HG03575 (cell line): ENCODE measurements around the gene AKAP13.

ENCODE experiments used
- ATAC-seq: cut with Tn5 transposase; IDR thresholded peaks from one replicate; pipeline ENCODE4 v1.9.1; 2021; ENCODE audit not compliant: unreplicated experiment, insufficient number of reproducible peaks, low FRiP score; ENCODE audit errors: extremely low read depth

Gene AKAP13

GRCh38 chr15:85404176-85404917 lies 23.9 kb downstream of the AKAP13 start:
- ATAC-seq = no peak

- ATAC-seq = no peak
These were observed 24.8 kb downstream of the AKAP13 start for GRCh38 chr15:85404918-85405866.

DNA sequence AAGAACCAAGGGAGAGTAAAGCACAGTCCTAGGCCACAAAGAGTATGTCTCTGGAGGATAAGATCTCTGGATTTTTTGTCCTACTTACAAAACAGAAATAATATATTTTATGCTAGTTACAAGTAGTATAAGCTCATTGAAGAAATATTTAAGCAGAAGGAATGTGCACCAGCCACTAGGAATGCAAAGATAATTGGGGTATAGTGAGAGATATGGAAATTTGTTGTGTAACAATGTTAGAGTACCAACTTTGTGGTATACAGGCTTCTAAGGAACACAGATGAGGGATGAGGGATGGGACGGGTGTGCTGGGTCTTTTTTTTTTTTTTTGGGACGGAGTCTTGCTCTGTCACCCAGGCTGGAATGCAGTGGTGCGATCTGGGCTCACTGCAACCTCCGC lies 26.5 kb downstream of the AKAP13 start:
- no peak for ATAC-seq

DNA sequence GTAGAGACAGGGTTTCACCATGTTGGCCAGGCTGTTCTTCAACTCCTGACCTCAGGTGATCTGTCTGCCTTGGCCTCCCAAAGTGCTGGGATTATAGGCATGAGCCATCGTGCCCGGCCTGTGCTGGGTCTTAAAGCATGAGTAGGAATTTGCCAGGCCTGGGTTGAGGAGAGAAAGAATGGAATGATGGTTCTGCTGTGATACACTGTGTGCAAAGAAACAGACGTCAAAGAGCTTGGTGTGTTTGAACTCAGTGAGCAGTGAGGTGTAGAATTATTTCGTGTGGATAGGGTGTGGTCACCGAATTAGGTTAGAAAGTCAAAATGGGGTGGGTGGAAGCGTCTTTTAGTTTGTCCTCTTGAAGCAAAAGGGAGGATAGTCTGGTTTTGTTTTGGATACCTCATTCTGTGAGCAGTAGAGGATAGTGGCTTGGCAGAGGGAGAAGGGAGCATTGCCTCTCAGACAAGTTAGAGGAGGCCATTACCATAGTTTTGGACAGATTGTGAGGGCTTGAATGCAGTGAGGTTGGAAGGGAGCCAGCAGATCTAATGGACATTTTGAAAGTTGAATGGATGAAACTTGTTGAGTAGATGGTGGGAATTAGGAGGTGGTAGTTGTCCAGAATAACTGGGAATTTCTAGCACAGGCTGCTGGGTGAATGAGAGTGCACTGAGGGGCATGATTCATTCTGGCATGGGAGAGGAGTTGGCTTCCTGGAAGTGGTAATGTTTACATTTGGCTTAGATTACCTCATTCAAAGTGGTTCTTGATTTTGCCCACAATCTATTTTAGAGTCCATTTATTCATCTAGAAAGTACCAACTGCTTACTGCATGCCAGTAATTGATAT lies 27.2 kb downstream of the AKAP13 start:
- ATAC-seq = no peak

GRCh38 chr15:85408270-85408746 lies 27.9 kb downstream of the AKAP13 start:
- no peak for ATAC-seq

GRCh38 chr15:85412066-85412465 lies 31.7 kb downstream of the AKAP13 start:
- ATAC-seq = no peak

DNA sequence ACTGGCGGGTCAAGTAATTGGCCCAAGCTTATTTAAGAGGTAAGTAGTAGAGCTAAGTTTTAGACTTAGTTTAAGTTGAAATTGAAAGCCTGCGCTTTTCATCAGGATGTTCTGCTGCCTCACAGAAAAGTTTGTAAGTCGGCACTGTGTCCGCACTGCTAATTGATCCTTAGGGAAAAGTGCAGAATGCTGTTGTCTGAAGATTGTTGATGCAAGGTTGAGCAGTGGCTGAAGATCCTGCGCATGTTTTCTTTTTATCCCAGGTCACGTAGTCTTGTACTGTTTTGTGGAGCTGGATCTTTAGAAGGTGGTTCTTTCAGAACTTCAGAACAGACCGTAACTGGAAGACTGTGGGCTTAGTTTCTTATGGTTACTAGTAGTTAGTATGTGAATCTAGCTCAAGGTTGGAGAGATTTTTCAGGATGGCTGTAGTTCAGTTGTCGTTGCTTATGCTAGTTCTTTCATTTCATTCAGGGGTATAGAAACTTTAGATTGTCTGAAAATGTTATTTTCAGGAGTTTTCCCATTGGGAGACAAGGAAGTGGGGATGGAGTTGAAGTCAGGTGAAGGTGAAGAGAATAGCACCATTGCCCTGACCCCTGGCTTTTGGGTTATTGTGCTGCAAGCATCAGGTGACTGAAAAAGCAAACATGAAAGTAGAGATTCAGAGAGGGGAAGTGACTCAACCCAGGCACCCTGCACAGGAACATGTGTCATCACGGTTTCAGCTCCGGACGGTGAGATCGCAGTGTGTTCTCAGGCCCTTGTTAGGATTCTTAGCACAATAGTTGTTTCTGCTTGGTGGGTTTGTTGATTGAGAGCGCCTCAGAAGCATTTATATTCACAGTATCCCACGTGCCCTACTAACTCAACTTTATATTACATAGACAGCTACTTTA lies 32.8 kb downstream of the AKAP13 start:
- peak; percentile 89 for ATAC-seq

DNA sequence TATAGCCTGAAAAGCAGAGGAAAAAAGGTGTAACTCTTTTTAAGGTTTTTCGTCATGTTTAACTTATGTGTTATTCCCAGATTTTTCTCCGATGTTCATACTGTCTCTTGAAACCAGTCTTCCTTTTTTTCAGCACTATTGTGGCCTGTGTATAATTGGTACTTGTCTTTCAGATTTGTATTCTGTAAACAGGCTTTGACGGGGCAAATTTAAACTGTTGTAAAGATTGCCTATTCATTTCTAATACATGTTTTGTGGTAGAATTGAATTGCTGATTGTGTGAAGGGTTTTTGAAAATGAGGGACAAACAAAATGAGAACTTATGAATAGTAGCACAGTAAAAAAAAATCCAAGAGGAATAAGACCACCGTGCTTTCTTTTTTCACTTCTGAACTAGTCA lies 33.6 kb downstream of the AKAP13 start:
- ATAC-seq = no peak

DNA sequence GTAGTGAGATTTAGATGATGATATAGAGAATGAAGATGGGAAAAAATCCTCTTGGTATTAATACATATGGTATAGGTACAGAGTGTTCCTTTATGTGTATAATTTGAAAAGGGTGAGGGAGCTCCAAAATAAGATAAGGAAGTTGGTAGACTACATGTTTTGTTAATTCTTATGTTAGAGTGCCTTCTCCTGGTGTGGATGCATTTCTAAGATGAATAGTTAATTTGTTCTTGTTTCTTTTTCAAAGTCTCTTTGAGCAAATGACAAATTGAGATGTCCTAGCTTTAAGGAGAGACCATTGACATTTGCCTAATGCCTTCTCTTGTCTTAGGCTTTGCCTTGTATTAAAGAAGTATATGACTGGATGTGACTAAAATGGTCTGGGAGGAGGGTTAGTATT lies 34.1 kb downstream of the AKAP13 start:
- ATAC-seq = no peak

DNA sequence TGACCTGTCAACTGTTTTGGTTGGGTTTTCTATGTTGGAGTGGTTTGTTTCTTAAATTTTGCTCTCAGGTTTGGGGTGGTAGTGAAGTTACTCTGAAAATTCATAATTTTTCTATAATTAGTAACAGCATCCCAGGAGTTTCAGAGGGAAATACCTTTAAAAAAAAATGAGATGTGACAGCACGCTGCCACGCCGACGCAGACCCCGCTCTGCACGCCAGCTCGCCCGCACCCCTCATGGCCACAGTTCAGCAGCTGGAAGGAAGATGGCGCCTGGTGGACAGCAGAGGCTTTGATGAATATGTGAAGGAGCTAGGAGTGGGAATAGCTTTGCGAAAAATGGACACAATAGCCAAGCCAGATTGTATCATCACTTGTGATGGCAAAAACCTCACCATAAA lies 34.6 kb downstream of the AKAP13 start:
- ATAC-seq = no peak

GRCh38 chr15:85415783-85416182 lies 35.4 kb downstream of the AKAP13 start:
- no peak for ATAC-seq

GRCh38 chr15:85417276-85417675 lies 36.9 kb downstream of the AKAP13 start:
- ATAC-seq = no peak

DNA sequence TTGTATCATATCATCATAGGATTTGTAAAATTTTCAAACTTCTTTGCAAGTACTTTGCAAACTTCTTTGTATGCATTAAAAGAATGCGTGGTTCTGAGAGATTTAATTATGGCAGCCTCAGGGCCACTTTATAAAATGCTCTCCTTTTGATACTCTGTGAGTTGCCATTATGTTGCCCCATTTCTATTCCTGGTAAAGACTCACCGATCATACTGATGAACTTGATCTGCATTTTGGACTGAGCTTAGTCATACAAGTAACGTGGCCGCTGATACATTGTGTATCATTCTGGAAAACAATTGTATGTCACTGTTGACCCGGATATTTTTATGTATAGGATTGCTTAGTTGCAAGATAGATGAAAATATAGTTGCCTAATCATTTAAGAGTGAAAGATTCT lies 38.8 kb downstream of the AKAP13 start:
- ATAC-seq = no peak

GRCh38 chr15:85421116-85421925 lies 40.9 kb downstream of the AKAP13 start:
- no peak for ATAC-seq

- no peak for ATAC-seq
These were observed 42.2 kb downstream of the AKAP13 start for GRCh38 chr15:85422607-85423006.

- no peak for ATAC-seq
These were observed 42.9 kb downstream of the AKAP13 start for GRCh38 chr15:85423256-85423655.

DNA sequence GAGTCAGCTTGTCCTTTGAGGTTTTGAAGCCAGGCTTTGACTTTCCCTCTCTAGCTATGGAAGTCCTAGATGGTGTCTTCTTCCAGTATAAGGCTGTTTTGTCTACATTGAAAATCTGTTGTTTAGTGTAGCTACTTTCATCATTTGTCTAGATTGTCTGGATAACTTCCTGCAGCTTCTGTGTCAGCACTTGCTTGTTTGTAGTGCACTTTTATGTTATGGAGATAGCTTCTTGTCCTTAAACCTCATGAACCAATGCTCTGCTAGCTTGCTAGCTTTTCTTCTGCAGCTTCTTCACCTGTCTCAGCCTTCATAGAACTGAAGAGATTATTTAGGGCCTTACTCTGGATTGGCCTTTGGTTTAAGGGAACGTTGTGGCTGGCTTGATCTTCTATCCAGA lies 43.8 kb downstream of the AKAP13 start:
- no peak for ATAC-seq
